Tibial artery (tissue), 4 donors: ENCODE measurements around the gene PSIP1.

ENCODE experiments used
- DNase-seq, 2 donors: peaks; one replicate each; pipeline ENCODE4 v3.0.0-alpha.2; 2019
- H3K27ac ChIP-seq, 2 donors: fragments of 200-600 bp; sonication (generic) in 1 of 2; 1 replicate in 1 of 2; 2 replicates in 1 of 2; pipeline ENCODE4 v1.5.1; 2018 to 2019; ENCODE audit warnings: mild to moderate bottlenecking in 1 of 2
- H3K27me3 ChIP-seq, 2 donors: fragments of 200-600 bp; sonication (generic) in 1 of 2; one replicate each; pipeline versions ENCODE4 v1.5.1 to v1.6.0; 2016 to 2019
- H3K36me3 ChIP-seq, 3 donors: fragments of 200-600 bp; sonication (generic) in 2 of 3; one replicate each; pipeline ENCODE4 v1.5.1; 2016 to 2019; ENCODE audit warnings: mild to moderate bottlenecking in 2 of 3
- H3K4me1 ChIP-seq, 4 donors: fragments of 200-600 bp; sonication (generic) in 2 of 4; 1 replicate in 3 of 4; 2 replicates in 1 of 4; pipeline ENCODE4 v1.5.1; 2016 to 2019
- H3K4me3 ChIP-seq, 2 donors: fragments of 200-600 bp; sonication (generic) in 1 of 2; 1 replicate in 1 of 2; 2 replicates in 1 of 2; pipeline ENCODE4 v1.5.1; 2018 to 2019; ENCODE audit warnings: mild to moderate bottlenecking in 2 of 2
- H3K9me3 ChIP-seq, 3 donors: fragments of 200-600 bp; sonication (generic) in 1 of 3; one replicate each; pipeline ENCODE4 v1.5.1; 2016 to 2019
- intact Hi-C: fragments of 100-400 bp; cut with DNase I; formaldehyde crosslinking; loops from one replicate; pipeline ENCODE4 v1.15.0; 2023; ENCODE audit warnings: low total_unique reads
- TF ChIP-seq, protein P1 (sequence below), 2 experiments: fragments of 200-600 bp in 1 of 2; fragments of 450-650 bp in 1 of 2; IDR thresholded peaks; one replicate each; pipeline ENCODE4 v1.5.1; 2017 to 2019; ENCODE audit warnings: antibody characterized with exemption in 2 of 2, mild to moderate bottlenecking in 1 of 2, moderate library complexity in 1 of 2

Gene PSIP1

DNA sequence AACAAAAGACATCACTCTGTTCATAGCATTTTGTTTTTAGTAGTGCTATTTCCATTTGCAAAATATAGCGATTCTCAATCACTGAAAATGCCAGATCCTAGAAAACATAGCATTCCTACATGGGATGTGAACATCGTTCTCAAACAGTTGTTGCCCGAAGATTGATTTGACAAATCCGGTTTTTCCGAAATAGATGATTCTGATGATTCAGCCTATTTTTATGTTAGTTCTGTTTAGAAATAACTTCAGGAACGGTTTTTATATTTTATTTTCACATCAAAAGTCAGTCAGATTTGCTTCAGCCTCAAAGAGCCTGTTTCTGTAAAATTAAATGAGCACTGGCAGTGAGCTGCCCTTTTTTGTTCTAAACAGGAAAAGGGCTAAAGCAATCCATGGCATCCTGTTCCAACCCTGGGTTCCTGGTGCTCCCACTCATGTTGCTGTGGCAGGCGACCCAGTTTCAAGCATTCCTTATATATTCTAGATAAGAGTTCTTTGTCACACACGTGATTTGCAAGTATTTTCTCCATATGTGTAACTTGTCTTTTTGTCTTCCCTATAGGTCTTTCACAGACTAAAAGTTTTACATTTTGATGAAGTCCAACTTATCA, 14.2 kb upstream of the PSIP1 start:
- Histone ChIP-seq H3K9me3 (no peaks in the 10 kb centered on the region), H3K27ac (no peak overlapping the region), H3K4me1 (no peaks in the 10 kb centered on the region), H3K27me3 (no peaks in the 10 kb centered on the region), H3K4me3 (no peak overlapping the region), H3K36me3 (no peaks in the 10 kb centered on the region)
- intact Hi-C loops, result no loop called here
- DNase-seq, result no peak
- TF ChIP-seq, protein P1, sequence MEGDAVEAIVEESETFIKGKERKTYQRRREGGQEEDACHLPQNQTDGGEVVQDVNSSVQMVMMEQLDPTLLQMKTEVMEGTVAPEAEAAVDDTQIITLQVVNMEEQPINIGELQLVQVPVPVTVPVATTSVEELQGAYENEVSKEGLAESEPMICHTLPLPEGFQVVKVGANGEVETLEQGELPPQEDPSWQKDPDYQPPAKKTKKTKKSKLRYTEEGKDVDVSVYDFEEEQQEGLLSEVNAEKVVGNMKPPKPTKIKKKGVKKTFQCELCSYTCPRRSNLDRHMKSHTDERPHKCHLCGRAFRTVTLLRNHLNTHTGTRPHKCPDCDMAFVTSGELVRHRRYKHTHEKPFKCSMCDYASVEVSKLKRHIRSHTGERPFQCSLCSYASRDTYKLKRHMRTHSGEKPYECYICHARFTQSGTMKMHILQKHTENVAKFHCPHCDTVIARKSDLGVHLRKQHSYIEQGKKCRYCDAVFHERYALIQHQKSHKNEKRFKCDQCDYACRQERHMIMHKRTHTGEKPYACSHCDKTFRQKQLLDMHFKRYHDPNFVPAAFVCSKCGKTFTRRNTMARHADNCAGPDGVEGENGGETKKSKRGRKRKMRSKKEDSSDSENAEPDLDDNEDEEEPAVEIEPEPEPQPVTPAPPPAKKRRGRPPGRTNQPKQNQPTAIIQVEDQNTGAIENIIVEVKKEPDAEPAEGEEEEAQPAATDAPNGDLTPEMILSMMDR (IDR thresholded peaks at IDR 0.05), result no peak

DNA sequence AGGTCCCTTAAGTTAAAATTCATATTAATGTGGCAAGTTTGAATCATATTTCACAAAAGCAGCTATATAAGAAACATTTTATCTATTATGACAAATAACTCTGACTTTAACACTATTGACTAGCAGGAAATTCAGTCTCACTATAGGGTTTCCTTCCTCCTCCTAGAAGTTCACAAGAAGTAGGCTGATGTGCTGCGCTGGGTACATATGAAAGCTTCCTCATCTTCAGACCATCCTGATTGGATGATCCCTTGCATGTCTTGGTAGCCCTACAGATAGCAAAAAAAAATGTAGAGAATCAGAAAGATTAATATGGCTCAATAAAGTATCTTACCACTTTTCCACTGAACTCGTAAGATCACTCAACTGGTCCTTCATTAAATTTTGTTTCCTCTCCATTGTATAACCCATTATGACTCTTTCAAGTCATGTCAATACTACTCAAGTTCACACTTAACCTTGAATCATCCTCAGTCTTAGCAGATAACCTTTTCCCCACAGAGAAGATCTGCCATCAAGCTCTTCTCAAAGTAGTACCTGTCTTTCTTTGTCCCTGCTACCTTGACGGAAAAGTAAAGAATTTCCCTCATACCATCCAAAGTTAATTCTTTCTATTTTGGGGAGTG, 11.5 kb upstream of the PSIP1 start:
- Histone ChIP-seq H3K4me1 (no peaks in the 10 kb centered on the region), H3K27ac (no peak overlapping the region), H3K4me3 (no peak overlapping the region), H3K27me3 (no peaks in the 10 kb centered on the region), H3K36me3 (no peaks in the 10 kb centered on the region), H3K9me3 (no peaks in the 10 kb centered on the region)
- no peak for DNase-seq
- intact Hi-C loops, result no loop called here
- TF ChIP-seq, protein P1 (IDR thresholded peaks at IDR 0.05), result no peak

DNA sequence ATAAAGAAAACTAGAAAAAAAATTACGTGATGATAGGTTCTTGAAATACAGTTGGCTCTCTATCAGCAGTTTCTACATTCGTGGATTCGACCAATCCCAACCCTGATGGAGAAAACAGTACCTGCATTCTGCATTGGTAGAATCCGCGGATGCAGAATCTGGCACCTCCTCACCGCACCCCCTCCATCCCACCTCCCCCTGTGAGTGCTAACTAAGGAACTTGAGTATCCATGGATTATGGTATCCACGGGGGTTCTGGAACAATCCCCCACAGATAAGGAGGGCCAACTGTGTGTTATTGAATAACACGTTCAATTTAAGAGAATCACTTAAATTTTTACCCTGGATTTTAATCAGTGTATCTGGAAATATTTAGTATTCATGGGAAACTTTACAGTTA, 10.5 kb upstream of the PSIP1 start:
- intact Hi-C loops, result no loop called here
- TF ChIP-seq, protein P1 (IDR thresholded peaks at IDR 0.05), result no peak
- Histone ChIP-seq H3K36me3 (no peaks in the 10 kb centered on the region), H3K27ac (no peak overlapping the region), H3K9me3 (no peaks in the 10 kb centered on the region), H3K4me3 (no peak overlapping the region), H3K4me1 (no peaks in the 10 kb centered on the region), H3K27me3 (no peaks in the 10 kb centered on the region)
- DNase-seq, result no peak

DNA sequence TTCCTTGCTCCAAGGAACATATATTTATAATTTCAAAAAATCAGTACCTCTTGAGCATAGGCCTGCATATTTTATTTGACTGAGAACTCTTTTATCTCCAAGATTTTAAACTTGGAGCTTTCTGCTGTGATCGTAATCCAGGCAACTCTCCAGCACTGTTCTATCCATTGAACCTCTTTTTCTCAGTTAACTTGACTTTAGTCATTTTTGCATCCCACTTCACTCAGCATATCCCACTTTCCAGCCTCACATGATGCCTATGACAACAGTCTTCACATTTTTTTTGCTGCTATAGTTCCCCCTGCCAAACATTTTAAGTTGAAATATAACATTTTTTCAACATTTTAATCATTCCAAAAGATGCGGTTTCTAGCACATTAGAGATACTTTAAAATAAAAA, 9.1 kb upstream of the PSIP1 start:
- no peak for DNase-seq
- TF ChIP-seq, protein P1 (IDR thresholded peaks at IDR 0.05), result no peak
- H3K27ac ChIP-seq, result no peak overlapping the region
- H3K4me1 ChIP-seq, result no peaks in the 10 kb centered on the region
- no peak overlapping the region for H3K4me3 ChIP-seq
- intact Hi-C loops, result no loop called here
- H3K36me3 ChIP-seq, result no peaks in the 10 kb centered on the region
- no peaks in the 10 kb centered on the region for H3K27me3 ChIP-seq
- no peaks in the 10 kb centered on the region for H3K9me3 ChIP-seq

DNA sequence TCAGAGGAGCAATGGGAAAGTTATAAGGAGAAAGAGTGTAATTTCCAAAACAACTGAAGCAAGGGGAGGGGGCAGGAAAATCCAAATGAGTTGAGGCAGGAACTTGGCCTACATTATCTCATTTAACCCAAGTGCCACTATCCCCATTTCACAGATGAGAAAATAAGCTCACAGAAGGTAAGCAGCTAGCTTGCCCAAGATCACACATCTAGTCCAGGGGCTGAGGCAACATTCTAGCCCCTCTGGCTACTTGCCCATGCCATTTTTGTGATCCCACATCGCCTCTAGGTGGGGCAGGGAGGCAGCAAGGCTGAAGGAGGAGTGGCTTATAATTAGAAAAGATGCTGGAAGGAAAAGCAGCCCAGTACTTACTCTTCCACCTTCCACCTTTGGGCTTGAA, 2.6 kb upstream of the PSIP1 start:
- intact Hi-C loops, result no loop called here
- no peak overlapping the region for H3K4me3 ChIP-seq
- no peak overlapping the region for H3K27ac ChIP-seq
- TF ChIP-seq, protein P1 (IDR thresholded peaks at IDR 0.05), result no peak
- DNase-seq, result no peak
- H3K4me1 ChIP-seq, result peaks cover 0 to 20% (median 10%) of the 10 kb centered on the region in 4 donors
- no peaks in the 10 kb centered on the region for H3K36me3 ChIP-seq
- H3K9me3 ChIP-seq, result no peaks in the 10 kb centered on the region
- H3K27me3 ChIP-seq, result no peaks in the 10 kb centered on the region
